Keratinocyte (primary cell): ENCODE measurements around the gene RAB3IL1.

ENCODE experiments used
- CTCF ChIP-seq, 3 experiments: IDR thresholded peaks in 1 of 3; conservative IDR thresholded peaks in 1 of 3; optimal IDR thresholded peaks in 1 of 3; 2 replicates in 2 of 3; 3 replicates in 1 of 3; pipeline versions ENCODE3 to v1.5.1; 2011; ENCODE audit warnings: low read length in 3 of 3, mild to moderate bottlenecking in 3 of 3, moderate library complexity in 2 of 3, control low read depth in 1 of 3, inconsistent platforms in 1 of 3; ENCODE audit not compliant: insufficient read depth in 2 of 3; ENCODE audit errors: extremely low read depth in 1 of 3
- EZH2 ChIP-seq: IDR thresholded peaks from one replicate; pipeline ENCODE4 v1.6.1; 2012; ENCODE audit warnings: inconsistent platforms, mild to moderate bottlenecking, low read length, moderate library complexity

GRCh38 chr11:61847914-61848581, 69.3 kb downstream of the RAB3IL1 start:
- TF ChIP-seq CTCF (optimal IDR thresholded peaks at IDR 0.05 in 1 of 3, IDR thresholded peaks at IDR 0.05 in 1 of 3, conservative IDR thresholded peaks at IDR 0.05 in 1 of 3; ENCODE audit: extremely low read depth in 1 of 3, insufficient read depth in 2 of 3, low read length in 3 of 3) (no peak), EZH2 (no peak)
